Subcutaneous abdominal adipose tissue (tissue), 5 donors: Measurements from ENCODE around the gene AGPAT1.
A peak's percentile ranks its signal among the peaks of the same experiment; 100 is the strongest.
"Not testable (repeated sequence)": the region's sequence is repeated elsewhere in the genome, so short reads cannot be mapped to it uniquely, and the experiment has no call there.

Experiments used
- H3K27ac ChIP-seq: one replicate; pipeline ENCODE4 v1.7.0; 2013; ENCODE audit warnings: low read depth, mild to moderate bottlenecking, inconsistent platforms, low read length, moderate library complexity
- H3K27me3 ChIP-seq, 5 donors: one replicate each; pipeline ENCODE4 v1.7.0; 2013; ENCODE audit warnings: low read length in 5 of 5, inconsistent platforms in 1 of 5; ENCODE audit not compliant: control insufficient read depth in 5 of 5, insufficient read depth in 4 of 5
- H3K36me3 ChIP-seq, 5 donors: one replicate each; pipeline ENCODE4 v1.7.0; 2013; ENCODE audit warnings: low read length in 5 of 5; ENCODE audit not compliant: control insufficient read depth in 5 of 5, insufficient read depth in 5 of 5
- H3K4me1 ChIP-seq, 5 donors: one replicate each; pipeline ENCODE4 v1.7.0; 2013; ENCODE audit warnings: low read length in 5 of 5, mild to moderate bottlenecking in 3 of 5, moderate library complexity in 1 of 5; ENCODE audit not compliant: control insufficient read depth in 5 of 5, insufficient read depth in 5 of 5
- H3K4me3 ChIP-seq, 5 donors: one replicate each; pipeline ENCODE4 v1.7.0; 2013; ENCODE audit warnings: low read length in 5 of 5, low read depth in 1 of 5
- H3K9ac ChIP-seq, 5 donors: one replicate each; pipeline ENCODE4 v1.7.0; 2013; ENCODE audit warnings: low read length in 5 of 5, mild to moderate bottlenecking in 4 of 5, moderate library complexity in 3 of 5
- H3K9me3 ChIP-seq, 5 donors: one replicate each; pipeline ENCODE4 v1.7.0; 2013; ENCODE audit warnings: low read length in 5 of 5; ENCODE audit not compliant: control insufficient read depth in 5 of 5
- donor health status: healthy.
- donor health status: healthy.
- donor health status: healthy.
- donor health status: healthy.
- donor health status: healthy.

AGPAT1 gene

DNA sequence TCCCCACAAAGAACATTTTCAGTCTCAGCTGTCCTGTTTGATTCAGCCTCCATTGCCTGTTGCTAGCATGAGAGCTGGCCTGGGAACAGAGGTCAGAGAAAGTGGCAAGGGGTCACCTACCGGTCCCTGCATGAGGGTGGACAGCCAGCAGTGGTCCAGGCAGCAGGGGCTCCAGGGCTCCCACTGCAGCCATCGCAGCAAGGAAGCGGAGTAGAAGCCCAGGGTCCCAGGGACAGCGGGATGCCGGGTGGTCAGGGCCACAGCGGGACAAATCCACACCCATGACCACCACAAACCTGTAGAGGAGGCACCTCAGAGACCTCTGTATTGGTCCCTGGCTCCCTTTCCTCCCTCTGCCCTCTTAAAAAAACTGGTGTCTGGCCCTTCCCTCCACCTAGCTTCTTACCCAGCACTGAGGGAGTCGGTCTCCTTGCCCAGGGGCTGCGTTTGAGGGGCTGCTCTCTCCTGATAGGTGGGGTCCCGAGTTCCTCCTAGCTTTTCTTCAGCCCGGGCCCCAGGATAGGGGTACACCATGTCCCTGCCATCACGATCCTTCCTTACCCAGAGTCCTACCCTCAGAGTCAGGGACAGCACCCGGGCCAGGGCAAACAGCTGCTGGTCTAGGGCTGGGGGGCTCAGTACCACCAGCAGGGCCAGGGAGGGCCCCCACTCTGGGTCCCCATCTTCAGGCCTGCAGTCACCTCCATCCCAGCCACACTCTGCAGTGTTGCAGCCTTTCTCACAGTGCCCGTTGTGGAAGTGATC is 25.0 kb upstream of the AGPAT1 start:
- no peaks in the 10 kb centered on the region for H3K9me3 ChIP-seq
- H3K4me1 ChIP-seq: peaks cover 14 to 39% (median 17%) of the 10 kb centered on the region in 5 donors
- no peak overlapping the region for H3K27ac ChIP-seq
- H3K9ac ChIP-seq: no peak overlapping the region
- H3K4me3 ChIP-seq: no peak overlapping the region
- H3K36me3 ChIP-seq: peaks cover 0 to 43% (median 21%) of the 10 kb centered on the region in 5 donors
- H3K27me3 ChIP-seq: peaks cover 0 to 12% (median 6%) of the 10 kb centered on the region in 5 donors

DNA sequence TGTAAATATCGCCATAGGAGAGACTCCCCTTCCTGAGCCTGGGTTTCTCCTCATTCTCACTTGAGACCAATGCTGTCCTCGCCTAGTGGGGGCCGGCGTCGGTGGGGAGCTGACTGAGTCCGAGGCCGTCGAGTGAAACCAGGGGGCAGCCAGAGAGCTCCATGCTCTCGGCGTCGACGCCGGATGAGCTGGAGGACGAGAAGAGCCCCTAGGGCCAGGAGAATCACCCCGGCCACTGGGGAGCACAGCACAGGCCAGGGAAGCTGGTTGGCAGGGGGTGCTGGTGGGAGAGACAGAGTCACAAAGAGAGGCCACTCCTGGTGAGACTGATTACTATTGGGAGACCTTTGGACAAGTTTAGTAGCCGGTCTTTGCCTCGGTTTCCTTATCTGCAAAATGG is 23.0 kb upstream of the AGPAT1 start:
- H3K36me3 ChIP-seq: peaks cover 0 to 33% (median 12%) of the 10 kb centered on the region in 5 donors
- no peaks in the 10 kb centered on the region for H3K9me3 ChIP-seq
- no peak overlapping the region for H3K9ac ChIP-seq
- peak overlapping the region; percentile 57 for H3K27ac ChIP-seq
- no peak overlapping the region for H3K4me3 ChIP-seq
- peaks cover 21 to 43% (median 29%) of the 10 kb centered on the region in 5 donors for H3K4me1 ChIP-seq
- H3K27me3 ChIP-seq: peaks cover 0 to 11% (median 4%) of the 10 kb centered on the region in 5 donors

DNA sequence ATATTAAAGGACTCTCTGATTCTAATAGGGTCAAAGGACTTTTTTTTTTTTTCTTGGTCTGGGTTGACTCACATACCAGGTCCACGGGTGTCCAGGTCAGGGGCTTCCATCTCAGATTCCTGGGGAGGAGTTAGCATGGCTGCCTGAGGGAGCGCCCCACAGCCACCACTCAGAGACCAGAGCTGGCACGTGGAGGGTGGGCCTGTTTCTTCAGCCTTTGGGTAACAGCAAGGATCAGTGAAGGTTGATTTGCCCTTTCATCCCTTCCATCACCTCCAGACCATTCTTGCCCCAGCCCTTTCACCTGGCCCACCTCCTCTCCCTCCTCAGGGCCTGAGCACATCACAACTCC is 22.4 kb upstream of the AGPAT1 start:
- Histone ChIP-seq H3K27me3 (peaks cover 0 to 9% (median 3%) of the 10 kb centered on the region in 5 donors), H3K4me1 (peaks cover 21 to 42% (median 29%) of the 10 kb centered on the region in 5 donors), H3K9me3 (no peaks in the 10 kb centered on the region), H3K4me3 (no peak overlapping the region), H3K36me3 (peaks cover 0 to 28% (median 7%) of the 10 kb centered on the region in 5 donors), H3K27ac (peak overlapping the region; percentile 57), H3K9ac (no peak overlapping the region)

DNA sequence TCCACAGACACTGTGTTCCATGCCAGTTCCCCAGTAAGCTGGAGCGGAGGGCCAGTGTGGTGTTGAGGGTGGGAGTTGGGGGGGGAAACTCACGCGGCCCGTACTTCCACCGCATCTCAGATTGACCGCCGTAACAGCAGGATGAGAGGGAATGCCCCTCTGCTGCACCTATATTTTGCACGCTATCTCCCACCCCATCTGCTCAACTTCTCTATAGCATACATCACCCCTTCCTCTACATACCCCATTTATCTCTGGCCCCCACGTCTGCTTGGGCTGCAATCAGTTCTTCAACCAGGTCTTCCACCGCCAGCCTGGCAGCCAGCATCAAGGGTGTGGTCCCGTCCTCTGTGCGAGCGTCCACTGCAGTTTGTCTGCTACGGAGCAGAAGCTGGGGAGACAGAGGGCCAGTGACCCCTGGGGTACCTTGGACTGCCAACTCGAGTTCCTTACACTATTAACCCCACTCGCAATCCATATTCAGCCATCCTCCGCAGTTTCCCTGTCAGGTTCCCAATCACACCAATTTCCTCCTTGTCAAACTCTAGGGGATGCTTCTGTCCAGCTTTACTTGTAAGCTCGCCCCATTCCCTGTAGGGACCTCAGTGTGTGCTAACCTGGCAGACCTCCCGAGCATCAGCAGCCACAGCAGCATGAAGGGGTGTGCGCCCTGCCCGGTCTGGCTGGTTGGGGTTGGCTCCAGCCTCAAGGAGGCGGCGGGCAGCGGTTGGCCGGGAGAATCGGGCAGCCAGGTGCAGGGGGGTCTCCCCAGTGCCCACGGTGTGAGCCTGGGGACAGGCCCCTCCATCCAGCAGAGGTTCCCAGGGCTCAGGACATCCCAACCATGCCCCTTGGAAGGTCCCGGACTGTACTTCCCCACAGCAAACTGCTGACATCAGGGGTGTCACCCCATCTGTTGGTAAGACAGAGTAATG is 21.1 kb upstream of the AGPAT1 start:
- no peaks in the 10 kb centered on the region for H3K9me3 ChIP-seq
- peak overlapping the region; percentile 99 for H3K27ac ChIP-seq
- peaks cover 0 to 19% (median 4%) of the 10 kb centered on the region in 5 donors for H3K36me3 ChIP-seq
- peak overlapping the region; percentile 84 to 96 (median 91) for H3K4me3 ChIP-seq
- peak overlapping the region; percentile 96 to 99 (median 96) for H3K9ac ChIP-seq
- peaks cover 0 to 8% (median 3%) of the 10 kb centered on the region in 5 donors for H3K27me3 ChIP-seq
- peaks cover 21 to 53% (median 32%) of the 10 kb centered on the region in 5 donors for H3K4me1 ChIP-seq

DNA sequence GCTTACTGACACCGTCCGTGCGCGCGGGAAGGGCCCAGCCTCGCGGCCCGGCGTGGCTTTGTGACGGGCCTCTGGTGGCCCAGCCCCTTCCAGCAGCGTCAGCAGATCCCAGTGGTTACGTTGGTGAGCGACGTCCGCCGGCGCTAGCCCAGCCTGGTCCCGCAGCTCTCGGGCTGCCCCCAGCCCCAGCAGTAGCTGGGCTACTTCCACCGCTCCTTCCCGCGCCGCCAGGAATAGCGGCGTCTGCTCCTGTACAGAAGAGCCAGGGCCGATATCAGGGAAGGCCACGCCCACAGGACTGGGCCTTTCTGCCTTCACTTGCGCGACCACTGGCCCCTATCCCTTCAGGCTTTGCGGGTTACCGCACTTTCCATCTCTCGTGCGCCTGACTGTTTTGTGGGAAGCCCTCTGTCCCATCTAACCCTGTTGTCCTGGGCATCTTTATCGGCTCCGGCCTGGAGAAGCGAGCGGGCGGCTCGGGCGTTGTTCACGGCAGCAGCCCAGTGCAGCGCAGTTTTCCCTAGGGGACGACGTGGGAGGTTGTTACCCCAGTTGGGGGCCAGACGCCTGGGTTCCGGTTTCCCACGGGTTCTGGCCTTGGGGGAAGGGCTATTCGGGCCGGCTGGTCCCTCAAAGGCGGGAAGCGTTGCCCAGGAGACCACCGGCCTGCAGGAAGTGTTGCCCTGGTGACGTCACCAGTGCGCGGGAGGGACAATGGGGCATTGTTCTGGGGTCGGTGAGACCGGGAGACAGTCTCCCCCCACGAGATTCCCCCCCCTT is 20.2 kb upstream of the AGPAT1 start:
- peaks cover 0 to 4% (median 0%) of the 10 kb centered on the region in 5 donors for H3K27me3 ChIP-seq
- peak overlapping the region; percentile 96 to 99 (median 96) for H3K9ac ChIP-seq
- H3K4me1 ChIP-seq: peaks cover 21 to 62% (median 38%) of the 10 kb centered on the region in 5 donors
- H3K9me3 ChIP-seq: no peaks in the 10 kb centered on the region
- peaks cover 0 to 12% (median 0%) of the 10 kb centered on the region in 5 donors for H3K36me3 ChIP-seq
- H3K27ac ChIP-seq: peak overlapping the region; percentile 99
- H3K4me3 ChIP-seq: peak overlapping the region; percentile 84 to 96 (median 91)

DNA sequence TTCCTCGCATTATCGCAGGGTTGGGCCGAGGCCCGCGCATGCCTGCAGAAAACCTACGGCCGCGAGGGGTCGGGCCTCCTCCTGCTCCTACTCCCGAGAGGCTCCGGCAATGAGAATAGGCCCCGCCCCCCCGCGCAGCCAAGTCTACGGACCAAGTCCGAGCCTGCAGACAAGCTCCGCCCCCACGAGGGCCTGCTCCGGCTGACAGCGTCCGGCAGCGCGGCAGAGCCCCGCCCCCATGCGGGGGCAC is 19.7 kb upstream of the AGPAT1 start:
- Histone ChIP-seq H3K4me1 (peaks cover 25 to 67% (median 43%) of the 10 kb centered on the region in 5 donors), H3K4me3 (peak overlapping the region in 3 of 5 donors; percentile 52 to 96 (median 61)), H3K36me3 (peaks cover 0 to 10% (median 0%) of the 10 kb centered on the region in 5 donors), H3K9ac (peak overlapping the region in 2 of 5 donors; percentile 84 to 99), H3K9me3 (no peaks in the 10 kb centered on the region), H3K27ac (peak overlapping the region; percentile 99), H3K27me3 (peaks cover 0 to 4% (median 0%) of the 10 kb centered on the region in 5 donors)

DNA sequence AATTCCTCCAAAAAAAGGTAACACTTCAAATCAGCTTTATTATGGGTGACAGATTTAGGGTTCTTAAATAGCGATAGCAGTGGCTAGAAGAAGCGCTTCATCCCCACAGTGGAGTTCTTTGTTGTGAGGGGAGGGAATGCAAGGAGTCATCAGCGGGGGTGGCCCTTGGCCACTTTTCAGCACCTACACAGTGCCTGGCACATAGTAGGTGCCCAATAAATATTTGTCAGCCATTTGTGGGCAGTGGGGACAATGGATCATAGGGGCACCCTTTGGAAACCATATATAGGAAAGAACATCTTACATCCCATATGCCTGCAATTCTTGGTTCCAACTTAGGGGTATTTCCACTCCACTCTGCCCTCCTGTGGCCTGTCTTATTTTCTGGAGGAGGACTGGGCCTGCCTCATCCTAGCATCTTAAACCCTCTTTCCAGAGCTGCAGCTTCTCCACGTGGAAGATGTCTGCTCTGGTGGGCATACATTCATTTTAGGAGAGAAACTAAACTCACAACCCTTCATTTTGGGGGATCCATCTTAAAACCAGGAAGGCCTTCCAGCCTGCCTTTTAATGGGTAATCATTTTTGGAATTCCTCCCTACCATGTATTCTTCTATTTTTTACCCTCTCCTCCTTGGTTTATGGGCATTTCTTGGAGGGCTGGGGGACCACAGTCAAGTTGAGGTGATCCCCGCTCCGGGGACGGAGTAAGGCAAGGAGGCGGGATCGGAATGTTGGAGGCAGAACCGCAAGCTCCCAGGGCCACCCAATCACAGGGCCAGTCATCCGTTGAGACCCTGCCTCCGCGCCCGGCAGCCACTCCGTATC is 19.2 kb upstream of the AGPAT1 start:
- peaks cover 0 to 10% (median 0%) of the 10 kb centered on the region in 5 donors for H3K36me3 ChIP-seq
- no peaks in the 10 kb centered on the region for H3K9me3 ChIP-seq
- H3K27me3 ChIP-seq: peaks cover 0 to 4% (median 0%) of the 10 kb centered on the region in 5 donors
- peak overlapping the region; percentile 52 to 62 (median 60) for H3K4me3 ChIP-seq
- peak overlapping the region; percentile 51 to 84 (median 61) for H3K9ac ChIP-seq
- H3K4me1 ChIP-seq: peaks cover 25 to 70% (median 47%) of the 10 kb centered on the region in 5 donors
- peak overlapping the region; percentile 97 for H3K27ac ChIP-seq

DNA sequence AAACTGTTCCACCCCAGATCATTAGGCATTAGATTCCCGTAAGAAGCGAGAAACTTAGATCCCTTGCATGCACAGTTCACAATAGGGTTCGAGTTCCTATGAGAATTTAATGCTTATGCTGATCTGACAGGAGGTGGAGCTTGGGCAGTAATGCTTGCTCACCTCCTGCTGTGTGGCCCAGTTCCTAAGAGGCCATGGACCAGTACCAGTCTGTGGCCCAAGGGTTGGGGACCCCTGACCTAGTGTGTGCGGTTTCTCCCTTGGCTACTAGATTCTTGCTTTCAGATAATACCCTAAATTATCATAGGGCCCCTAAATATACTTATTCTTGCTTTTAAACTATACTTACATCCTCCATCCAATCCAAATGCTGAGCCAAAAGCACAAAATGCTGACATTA is 18.5 kb upstream of the AGPAT1 start:
- Histone ChIP-seq H3K27me3 (peaks cover 0 to 4% (median 0%) of the 10 kb centered on the region in 5 donors), H3K27ac (peak overlapping the region; percentile 97), H3K36me3 (peaks cover 0 to 10% (median 0%) of the 10 kb centered on the region in 5 donors), H3K9ac (no peak overlapping the region), H3K9me3 (no peaks in the 10 kb centered on the region), H3K4me3 (no peak overlapping the region), H3K4me1 (peaks cover 25 to 71% (median 48%) of the 10 kb centered on the region in 5 donors)

DNA sequence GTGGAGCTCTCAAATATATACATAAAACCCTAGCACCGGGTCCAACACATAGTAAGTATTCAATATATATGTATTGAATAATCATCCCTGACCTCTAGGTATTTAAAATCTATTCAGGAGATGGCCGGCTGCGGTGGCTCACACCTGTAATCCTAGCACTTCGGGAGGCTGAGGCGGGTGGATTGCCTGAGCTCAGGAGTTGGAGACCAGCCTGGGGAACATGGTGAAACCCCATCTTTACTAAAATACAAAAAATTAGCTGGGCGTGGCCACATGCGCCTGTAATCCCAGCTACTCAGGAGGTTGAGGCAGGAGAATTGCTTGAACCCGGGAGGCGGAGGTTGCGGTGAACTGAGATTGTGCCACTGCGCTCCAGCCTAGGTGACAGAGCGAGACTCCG is 17.2 kb upstream of the AGPAT1 start:
- peak overlapping the region; percentile 97 for H3K27ac ChIP-seq
- H3K9ac ChIP-seq: peak overlapping the region in 1 of 5 donors; percentile 61
- H3K27me3 ChIP-seq, H3K9me3 ChIP-seq, H3K36me3 ChIP-seq: not testable (repeated sequence)
- H3K4me1 ChIP-seq: peaks cover 30 to 76% (median 61%) of the 10 kb centered on the region in 5 donors
- peak overlapping the region in 4 of 5 donors; percentile 27 to 67 (median 49) for H3K4me3 ChIP-seq
